GM18861 (cell line): Measurements from ENCODE around the gene SLC35F3.
"Not testable (repeated sequence)": the region's sequence is repeated elsewhere in the genome, so short reads cannot be mapped to it uniquely, and the experiment has no call there.

Experiments used
- ATAC-seq: cut with Tn5 transposase; IDR thresholded peaks from one replicate; pipeline ENCODE4 v1.9.1; 2021; ENCODE audit not compliant: unreplicated experiment

SLC35F3 gene

GRCh38 chr1:233904633-233905415 is at the start of gene SLC35F3:
Gene SLC35F3, plus strand, starts transcription at chr1:233904676.
- ATAC-seq, result no peak

GRCh38 chr1:233859446-233859845 is 45.0 kb upstream of the SLC35F3 start:
- ATAC-seq, result no peak

DNA sequence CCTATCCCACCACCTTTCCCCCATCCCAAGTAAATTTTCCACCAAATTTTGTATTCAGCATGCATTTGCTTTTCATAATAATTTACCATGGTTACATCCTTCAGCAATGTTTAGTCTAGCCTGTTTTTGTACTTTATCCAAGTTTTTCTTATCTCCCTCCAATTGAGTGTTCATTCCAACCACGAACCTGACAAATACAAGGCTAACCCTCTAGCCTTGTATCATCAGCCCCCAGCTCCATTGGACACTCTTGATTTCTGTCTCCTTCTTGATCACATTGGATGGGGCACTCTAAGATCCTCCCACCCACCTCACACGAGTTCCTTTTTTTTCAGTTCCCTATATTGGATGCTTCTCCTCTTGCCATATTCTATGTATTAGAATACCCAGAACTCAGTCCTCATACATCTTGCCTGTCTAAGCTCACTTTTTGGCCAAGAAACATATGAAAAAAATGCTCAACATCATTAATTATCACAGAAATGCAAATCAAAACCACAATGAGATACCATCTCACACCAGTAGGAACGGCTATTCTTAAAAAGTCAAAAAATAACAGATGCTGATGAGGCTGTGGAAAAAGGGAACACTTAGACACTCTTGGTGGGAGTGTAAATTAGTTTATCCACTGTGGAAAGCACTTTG is 40.5 kb upstream of the SLC35F3 start:
- no peak for ATAC-seq

- no peak for ATAC-seq
These were observed 39.9 kb upstream of the SLC35F3 start for GRCh38 chr1:233864578-233864977.

DNA sequence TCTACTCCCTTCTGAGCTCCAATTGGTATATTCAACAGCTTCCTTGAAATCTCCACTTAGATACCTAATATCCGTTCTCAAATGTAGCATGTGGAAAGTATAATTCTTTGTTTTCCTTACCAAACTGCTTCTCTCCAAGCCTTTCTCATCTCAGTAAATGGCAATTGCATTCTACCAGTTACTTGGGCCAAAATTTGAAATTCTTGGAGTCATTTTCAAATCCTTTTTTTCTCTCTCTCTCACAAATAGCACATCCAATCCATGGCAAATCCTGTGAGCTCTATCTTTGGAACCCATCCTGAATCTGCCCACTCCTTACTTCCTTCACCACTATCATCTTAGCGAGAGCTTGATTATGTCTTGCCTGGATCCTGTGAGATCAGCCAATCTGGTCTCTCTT is 39.3 kb upstream of the SLC35F3 start:
- ATAC-seq, result no peak

DNA sequence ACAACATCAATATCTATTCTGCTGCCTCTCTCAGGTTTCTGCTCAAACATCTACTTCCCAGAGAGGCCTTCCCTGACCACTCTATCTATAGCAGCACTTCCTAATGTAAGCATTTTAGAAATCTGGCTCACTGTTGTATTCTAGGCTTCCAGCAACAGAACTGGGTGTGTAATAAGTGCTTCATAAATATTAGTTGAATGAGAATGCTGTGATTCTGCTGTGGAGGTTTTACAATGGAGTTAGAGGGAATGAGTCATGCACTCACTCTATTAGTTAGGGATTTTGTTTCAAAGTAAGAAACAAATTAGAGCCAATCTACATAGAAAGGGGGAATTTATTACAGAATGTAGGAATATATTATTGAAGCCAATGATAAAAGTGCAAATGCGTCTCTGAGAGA is 38.6 kb upstream of the SLC35F3 start:
- ATAC-seq, result no peak

DNA sequence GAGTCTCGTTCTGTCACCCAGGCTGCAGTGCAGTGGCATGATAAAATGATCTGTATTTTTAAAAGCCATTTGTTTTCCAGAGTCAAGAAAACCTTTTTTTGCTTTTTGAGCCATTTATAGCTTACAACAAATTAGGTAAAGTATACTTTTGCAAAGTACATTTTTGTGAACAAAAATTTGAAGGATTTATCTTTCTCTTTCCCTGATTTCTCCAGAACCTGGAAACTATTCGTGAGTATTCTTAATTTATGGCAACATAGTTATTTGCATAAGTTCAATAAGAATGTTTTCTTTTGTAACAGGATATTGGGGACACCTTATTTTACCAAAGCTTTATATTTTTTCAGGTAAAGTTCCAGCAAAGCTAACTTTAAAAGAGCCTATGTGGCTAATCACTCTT is 37.4 kb upstream of the SLC35F3 start:
- ATAC-seq, result no peak

DNA sequence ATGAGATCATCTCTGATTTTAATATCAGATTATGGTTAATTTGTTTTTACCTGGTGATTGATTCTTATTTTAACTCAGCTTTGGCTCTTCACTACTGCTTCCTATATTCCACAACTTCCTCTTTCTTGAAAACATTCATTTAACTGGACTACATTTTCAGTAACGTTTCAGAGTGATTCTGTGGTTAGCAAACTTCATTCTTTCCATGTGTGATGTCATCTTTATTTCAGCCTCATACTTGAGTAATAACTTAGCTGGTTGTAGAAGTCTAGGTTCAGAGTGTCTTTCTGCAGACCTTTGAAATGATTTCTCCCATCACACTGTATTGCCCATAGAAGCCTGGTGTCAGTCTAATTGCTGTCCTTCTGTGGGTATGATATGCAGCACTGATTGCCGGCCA is 36.0 kb upstream of the SLC35F3 start:
- ATAC-seq, result no peak

DNA sequence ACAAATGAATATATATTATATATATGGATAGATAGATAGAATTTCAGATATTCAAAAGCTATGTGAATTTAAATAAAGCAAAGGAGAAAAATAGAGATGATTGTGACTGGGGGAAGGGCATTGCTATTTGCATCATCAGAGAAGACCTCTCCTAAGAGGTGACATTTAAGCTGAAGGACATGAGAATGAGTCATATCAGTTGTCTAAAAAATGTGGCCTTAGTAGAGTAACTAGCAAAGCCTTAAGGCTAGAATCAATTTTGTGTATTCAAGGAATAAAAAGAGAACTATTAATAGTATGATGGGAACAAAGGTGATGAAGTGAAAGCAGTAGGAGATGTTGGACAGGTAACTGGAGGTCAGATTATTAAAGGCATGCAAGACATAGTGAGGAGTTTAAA is 34.8 kb upstream of the SLC35F3 start:
- ATAC-seq, result no peak

DNA sequence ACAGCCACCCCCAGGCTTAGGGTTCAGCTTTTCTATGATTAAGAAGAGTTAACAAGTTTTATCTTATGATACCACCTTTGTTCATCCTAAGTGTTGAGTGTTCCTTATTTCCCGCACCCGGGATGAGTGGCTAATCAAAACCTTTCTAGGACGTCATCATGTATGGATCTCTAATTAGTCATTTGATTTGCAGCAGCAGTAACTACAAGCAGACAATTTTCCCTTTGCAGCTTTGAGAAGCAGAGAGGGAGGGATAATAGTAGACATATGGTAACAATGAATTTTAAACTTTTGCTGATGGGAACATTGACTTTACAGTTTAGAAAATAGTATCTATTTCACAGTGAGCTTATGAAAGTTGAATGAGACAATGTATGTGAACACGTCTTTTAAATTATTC is 30.8 kb upstream of the SLC35F3 start:
- ATAC-seq, result no peak

DNA sequence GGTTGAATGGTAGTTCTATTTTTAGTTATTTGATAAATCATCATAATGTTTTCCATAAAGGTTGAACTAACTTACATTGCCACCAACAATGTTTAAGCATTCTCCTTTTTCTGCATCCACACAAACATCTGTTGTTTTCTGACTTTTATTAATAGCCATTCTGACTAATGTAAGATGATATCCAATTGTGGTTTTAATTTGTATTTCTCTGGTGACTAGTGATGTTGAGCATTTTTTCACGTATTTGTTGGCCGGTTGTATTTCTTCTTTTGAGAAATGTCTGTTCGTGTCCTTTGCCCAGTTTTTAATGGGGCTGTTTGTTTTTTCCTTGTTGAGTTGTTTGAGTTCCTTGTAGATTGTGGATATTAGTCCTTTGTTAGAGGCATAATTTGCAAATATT is 24.6 kb upstream of the SLC35F3 start:
- ATAC-seq, result no peak

GRCh38 chr1:233883671-233884070 is 20.8 kb upstream of the SLC35F3 start:
- no peak for ATAC-seq

GRCh38 chr1:233884461-233885151 is 19.9 kb upstream of the SLC35F3 start:
- ATAC-seq, result no peak

- ATAC-seq, result no peak
These were observed 19.1 kb upstream of the SLC35F3 start for GRCh38 chr1:233885196-233885920.

DNA sequence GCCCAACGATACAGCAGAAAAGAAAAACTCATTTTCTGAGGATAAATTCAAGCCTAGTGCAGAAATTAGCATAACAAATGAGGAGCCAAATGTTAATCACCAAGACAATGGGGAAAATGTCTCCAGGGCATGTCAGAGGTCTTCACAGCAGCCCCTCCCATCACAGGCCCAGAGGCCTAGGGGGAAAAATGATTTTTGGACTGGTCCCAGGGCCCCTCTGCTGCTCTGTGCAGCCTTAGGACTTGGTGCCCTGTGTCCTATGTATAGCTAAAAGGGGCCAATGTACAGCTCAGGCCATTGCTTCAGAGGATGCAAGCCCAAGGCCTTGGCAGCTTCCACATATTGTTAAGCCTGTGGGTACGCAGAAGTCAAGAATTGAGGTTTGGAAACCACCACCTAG is 13.3 kb upstream of the SLC35F3 start:
- not testable (repeated sequence) for ATAC-seq

DNA sequence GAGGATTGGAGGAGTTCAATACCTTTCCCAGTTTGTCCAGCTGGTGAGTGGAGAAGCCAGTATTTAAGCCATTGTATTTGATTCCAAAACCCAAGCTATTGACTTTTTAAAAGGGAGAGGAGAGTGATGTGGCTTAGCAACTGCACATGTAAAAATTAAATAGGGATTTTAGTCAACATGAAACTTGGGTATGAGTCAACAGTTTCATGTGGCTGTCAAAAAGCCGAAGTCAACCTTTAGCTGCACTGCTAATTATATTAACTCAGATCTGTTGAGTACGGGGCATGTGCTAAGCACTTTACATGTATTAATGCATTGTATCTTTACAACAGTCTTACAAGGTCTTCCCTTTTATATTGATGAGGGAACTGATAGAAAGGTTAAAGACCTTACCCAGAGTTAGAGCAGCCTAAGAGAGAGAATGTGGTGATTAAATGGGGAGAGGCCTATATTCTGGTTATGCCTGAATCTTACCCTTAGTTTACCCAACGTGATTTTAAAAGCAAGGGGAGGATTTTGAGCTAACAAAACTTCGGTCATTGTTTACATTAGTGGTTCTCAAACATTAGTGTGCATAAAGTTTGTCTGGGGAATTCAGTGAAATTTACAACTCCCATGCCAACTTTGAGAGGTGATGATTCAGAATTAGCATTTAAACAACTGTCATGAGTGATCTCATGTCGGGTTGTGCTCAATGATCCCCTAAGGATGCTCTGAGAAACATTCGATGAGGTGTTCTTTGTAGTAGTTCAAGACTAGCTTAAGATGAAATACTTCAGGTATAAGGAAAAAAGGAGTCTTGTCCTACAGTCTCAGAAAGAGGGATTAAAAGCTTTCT is 6.9 kb upstream of the SLC35F3 start:
- ATAC-seq, result peak; percentile 98

GRCh38 chr1:233901495-233901894 is 3.0 kb upstream of the SLC35F3 start:
- no peak for ATAC-seq

GRCh38 chr1:233905416-233906051 is 1.1 kb downstream of the SLC35F3 start:
- ATAC-seq, result no peak

GRCh38 chr1:233907151-233907550 is 2.7 kb downstream of the SLC35F3 start:
- no peak for ATAC-seq

GRCh38 chr1:233908092-233908491 is 3.6 kb downstream of the SLC35F3 start:
- no peak for ATAC-seq
